Panc1 (cell line): Measurements from ENCODE around the gene ARRB2. TPM values are rescaled to one million over a fixed set of nuclear protein-coding genes. Genes with fewer than 3 reads are reported as not detected.

Experiments
- ATAC-seq: fragments of 200-7000 bp; cut with Tn5 transposase; 2 replicates; pipeline ENCODE4 v1.9.1; 2020; ENCODE audit warnings: mild to moderate bottlenecking, moderate library complexity
- BruUV-seq: library from RNA; stranded (reverse); fragments of 400-500 nt; replicated peaks from 2 replicates; lab custom pipeline; 2021; lab: Mats Ljungman, UMichigan
- CTCF ChIA-PET: fragments of 300-600 bp; sonication (Branson Sonifier 250); formaldehyde crosslinking; loops from one replicate; lab custom pipeline; 2022; ENCODE audit warnings: antibody characterized with exemption; lab: Charles Lee
- POLR2A ChIA-PET: fragments of 300-600 bp; sonication (Branson Sonifier 250); formaldehyde crosslinking; loops from one replicate; lab custom pipeline; 2022; ENCODE audit warnings: antibody characterized with exemption; lab: Charles Lee
- DNase-seq: peaks from one replicate; pipeline ENCODE4 v3.0.0-alpha.2; 2010; ENCODE audit warnings: low read depth, low spot score
- H3K27ac ChIP-seq: 2 replicates; pipeline ENCODE4 v1.5.1; 2011; ENCODE audit warnings: mild to moderate bottlenecking, low read length, inconsistent platforms
- H3K27me3 ChIP-seq: fragments of 200-500 bp; sonication (Bioruptor generic); 2 replicates; pipeline ENCODE4 v1.6.0; 2014; ENCODE audit warnings: low read length, inconsistent platforms; ENCODE audit not compliant: control insufficient read depth, insufficient read depth
- H3K36me3 ChIP-seq: fragments of 200-500 bp; sonication (Bioruptor generic); 2 replicates; pipeline ENCODE4 v1.5.1; 2014; ENCODE audit warnings: inconsistent platforms, mild to moderate bottlenecking, low read length, moderate library complexity; ENCODE audit not compliant: control insufficient read depth, insufficient read depth
- H3K4me1 ChIP-seq: 2 replicates; pipeline ENCODE4 v1.5.1; 2011; ENCODE audit warnings: inconsistent platforms, mild to moderate bottlenecking, low read length, moderate library complexity; ENCODE audit not compliant: control insufficient read depth, insufficient read depth
- H3K4me3 ChIP-seq, 2 experiments: 2 replicates each; pipeline ENCODE4 v1.5.1; 2011 to 2012; ENCODE audit warnings: low read depth in 2 of 2, low read length in 2 of 2, mild to moderate bottlenecking in 2 of 2, inconsistent platforms in 1 of 2, moderate library complexity in 1 of 2
- H3K9me3 ChIP-seq: fragments of 200-500 bp; sonication (Bioruptor generic); 2 replicates; pipeline ENCODE4 v1.5.1; 2014; ENCODE audit warnings: low read depth, mild to moderate bottlenecking, inconsistent platforms, low read length, moderate library complexity; ENCODE audit not compliant: control insufficient read depth, insufficient read depth
- POLR2AphosphoS5 ChIP-seq: IDR thresholded peaks from 2 replicates; pipeline ENCODE4 v1.6.1; 2012; ENCODE audit warnings: mild to moderate bottlenecking, low read depth, low read length, moderate library complexity
- REST ChIP-seq, 2 experiments: IDR thresholded peaks; 2 replicates each; pipeline ENCODE4 v1.6.1; 2011 to 2012; ENCODE audit warnings: low read depth in 2 of 2, control low read depth in 1 of 2, low read length in 1 of 2, mild to moderate bottlenecking in 1 of 2, moderate library complexity in 1 of 2; ENCODE audit not compliant: insufficient read depth in 1 of 2
- SIN3A ChIP-seq: IDR thresholded peaks from 2 replicates; pipeline ENCODE4 v1.6.1; 2012; ENCODE audit warnings: low read depth, mild to moderate bottlenecking, low read length, moderate library complexity, borderline replicate concordance; ENCODE audit not compliant: insufficient read depth
- TCF7L2 ChIP-seq: IDR thresholded peaks from 2 replicates; pipeline ENCODE4 v1.6.1; 2011; ENCODE audit warnings: mild to moderate bottlenecking, low read depth, low read length, inconsistent platforms
- in situ Hi-C: cut with HindIII; loops from 2 replicates; pipeline ENCODE4 v1.10.0; 2016; ENCODE audit warnings: low sequenced_read_pairs, low pct_unique_long_range_greater_than_20kb
- intact Hi-C: fragments of 100-400 bp; cut with micrococcal nuclease; formaldehyde crosslinking; loops from one replicate; pipeline ENCODE4 v1.10.0; 2022; ENCODE audit not compliant: unreplicated experiment
- total RNA-seq: library from RNA; stranded (reverse); gene quantifications from one replicate; pipeline ENCODE4 v1.2.1, GENCODE V29; 2021; ENCODE audit not compliant: unreplicated experiment
- TF ChIP-seq, protein P1 (sequence below): fragments of 450-650 bp; IDR thresholded peaks from 2 replicates; pipeline ENCODE4 v1.5.1; 2017; ENCODE audit warnings: mild to moderate bottlenecking

Gene ARRB2
- total RNA-seq, 1 experiment from 2014 or later: 39.2 TPM

- intact Hi-C loops: no loop called here
- in situ Hi-C loops: no loop called here
- TF ChIP-seq POLR2AphosphoS5 (no peak), TCF7L2 (no peak), REST (IDR thresholded peaks at IDR 0.05; ENCODE audit: insufficient read depth in 1 of 2, low read depth in 2 of 2, low read length in 1 of 2) (no peak), SIN3A (no peak)
- TF ChIP-seq, protein P1, sequence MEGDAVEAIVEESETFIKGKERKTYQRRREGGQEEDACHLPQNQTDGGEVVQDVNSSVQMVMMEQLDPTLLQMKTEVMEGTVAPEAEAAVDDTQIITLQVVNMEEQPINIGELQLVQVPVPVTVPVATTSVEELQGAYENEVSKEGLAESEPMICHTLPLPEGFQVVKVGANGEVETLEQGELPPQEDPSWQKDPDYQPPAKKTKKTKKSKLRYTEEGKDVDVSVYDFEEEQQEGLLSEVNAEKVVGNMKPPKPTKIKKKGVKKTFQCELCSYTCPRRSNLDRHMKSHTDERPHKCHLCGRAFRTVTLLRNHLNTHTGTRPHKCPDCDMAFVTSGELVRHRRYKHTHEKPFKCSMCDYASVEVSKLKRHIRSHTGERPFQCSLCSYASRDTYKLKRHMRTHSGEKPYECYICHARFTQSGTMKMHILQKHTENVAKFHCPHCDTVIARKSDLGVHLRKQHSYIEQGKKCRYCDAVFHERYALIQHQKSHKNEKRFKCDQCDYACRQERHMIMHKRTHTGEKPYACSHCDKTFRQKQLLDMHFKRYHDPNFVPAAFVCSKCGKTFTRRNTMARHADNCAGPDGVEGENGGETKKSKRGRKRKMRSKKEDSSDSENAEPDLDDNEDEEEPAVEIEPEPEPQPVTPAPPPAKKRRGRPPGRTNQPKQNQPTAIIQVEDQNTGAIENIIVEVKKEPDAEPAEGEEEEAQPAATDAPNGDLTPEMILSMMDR: no peak
- Histone ChIP-seq H3K27me3 (no peaks in the 10 kb centered on the region), H3K27ac (no peak overlapping the region), H3K9me3 (no peaks in the 10 kb centered on the region), H3K36me3 (no peaks in the 10 kb centered on the region), H3K4me3 (no peak overlapping the region), H3K4me1 (no peaks in the 10 kb centered on the region)
- BruUV-seq: no TSS peak
- ATAC-seq (no peak), DNase-seq (no peak)
- CTCF ChIA-PET: no interaction called here
- POLR2A ChIA-PET: no interaction called here
Observed at GRCh38 chr17:4759776-4760236, 49.4 kb downstream of the ARRB2 start.

DNA sequence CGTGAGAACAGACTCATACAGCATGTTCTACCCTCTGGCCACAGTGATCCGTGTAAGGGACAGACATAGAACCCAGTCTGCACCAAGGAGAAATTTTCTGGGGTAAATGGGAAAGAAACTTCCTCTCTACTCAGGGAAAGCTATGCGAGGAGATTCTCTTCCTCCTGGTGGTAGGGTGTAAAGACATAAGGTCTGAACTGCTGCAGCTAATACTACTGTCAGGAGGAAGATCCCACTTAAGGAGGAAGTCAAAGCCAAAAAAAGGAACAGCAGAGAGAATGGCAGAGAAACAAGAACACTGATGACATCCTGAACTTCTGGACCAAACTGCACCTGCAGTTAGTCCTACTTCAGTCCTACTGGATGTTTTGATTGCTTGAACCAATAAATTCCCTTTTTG lies 54.2 kb downstream of the ARRB2 start:
- H3K27me3 ChIP-seq: no peaks in the 10 kb centered on the region
- ChIA-PET CTCF (no interaction called here), POLR2A (no interaction called here)
- in situ Hi-C loops: no loop called here
- BruUV-seq: no TSS peak
- no peak overlapping the region for H3K4me3 ChIP-seq
- ATAC-seq (no peak), DNase-seq (no peak)
- intact Hi-C loops: no loop called here
- H3K36me3 ChIP-seq: no peaks in the 10 kb centered on the region
- H3K4me1 ChIP-seq: no peaks in the 10 kb centered on the region
- no peak overlapping the region for H3K27ac ChIP-seq
- no peak for TF ChIP-seq SIN3A
- TF ChIP-seq POLR2AphosphoS5: no peak
- TF ChIP-seq REST (IDR thresholded peaks at IDR 0.05; ENCODE audit: insufficient read depth in 1 of 2, low read depth in 2 of 2, low read length in 1 of 2): no peak
- TF ChIP-seq TCF7L2: no peak
- TF ChIP-seq, protein P1: no peak
- no peaks in the 10 kb centered on the region for H3K9me3 ChIP-seq
